ENCODE data around the gene PCNX2.

Gene PCNX2

GRCh38 chr1:232949636-232950196 is 345.8 kb downstream of the PCNX2 start:
- ChIA-PET CTCF (interaction anchor here (0.6 to 1.2 kb wide), 3 partner anchors 114 to 319 kb away, joined by 3 to 5 read pairs (median 4); no protein-coding TSS in a partner anchor), POLR2A (interaction anchor here (0.9 to 2.0 kb wide), 7 partner anchors 21 to 320 kb away, joined by 3 to 9 read pairs (median 4); partner anchors contain the start of gene SIPA1L2)
- TF ChIP-seq, protein P1, sequence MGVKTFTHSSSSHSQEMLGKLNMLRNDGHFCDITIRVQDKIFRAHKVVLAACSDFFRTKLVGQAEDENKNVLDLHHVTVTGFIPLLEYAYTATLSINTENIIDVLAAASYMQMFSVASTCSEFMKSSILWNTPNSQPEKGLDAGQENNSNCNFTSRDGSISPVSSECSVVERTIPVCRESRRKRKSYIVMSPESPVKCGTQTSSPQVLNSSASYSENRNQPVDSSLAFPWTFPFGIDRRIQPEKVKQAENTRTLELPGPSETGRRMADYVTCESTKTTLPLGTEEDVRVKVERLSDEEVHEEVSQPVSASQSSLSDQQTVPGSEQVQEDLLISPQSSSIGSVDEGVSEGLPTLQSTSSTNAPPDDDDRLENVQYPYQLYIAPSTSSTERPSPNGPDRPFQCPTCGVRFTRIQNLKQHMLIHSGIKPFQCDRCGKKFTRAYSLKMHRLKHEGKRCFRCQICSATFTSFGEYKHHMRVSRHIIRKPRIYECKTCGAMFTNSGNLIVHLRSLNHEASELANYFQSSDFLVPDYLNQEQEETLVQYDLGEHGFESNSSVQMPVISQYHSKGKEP (tag by site-specific recombination; IDR thresholded peaks at IDR 0.05), result 0 out of 2 replicates have a peak, but pooled peaks have one; percentile 22
- TF ChIP-seq ZNF660 (tag by site-specific recombination; IDR thresholded peaks at IDR 0.05) (peak; percentile 75; the same call in 1 of the 2 replicates), ZNF157 (tag by site-specific recombination; IDR thresholded peaks at IDR 0.05) (no peak), ZNF2 (tag by site-specific recombination; IDR thresholded peaks at IDR 0.05) (0 out of 2 replicates have a peak, but pooled peaks have one; percentile 39)
- TF ChIP-seq, protein P2, sequence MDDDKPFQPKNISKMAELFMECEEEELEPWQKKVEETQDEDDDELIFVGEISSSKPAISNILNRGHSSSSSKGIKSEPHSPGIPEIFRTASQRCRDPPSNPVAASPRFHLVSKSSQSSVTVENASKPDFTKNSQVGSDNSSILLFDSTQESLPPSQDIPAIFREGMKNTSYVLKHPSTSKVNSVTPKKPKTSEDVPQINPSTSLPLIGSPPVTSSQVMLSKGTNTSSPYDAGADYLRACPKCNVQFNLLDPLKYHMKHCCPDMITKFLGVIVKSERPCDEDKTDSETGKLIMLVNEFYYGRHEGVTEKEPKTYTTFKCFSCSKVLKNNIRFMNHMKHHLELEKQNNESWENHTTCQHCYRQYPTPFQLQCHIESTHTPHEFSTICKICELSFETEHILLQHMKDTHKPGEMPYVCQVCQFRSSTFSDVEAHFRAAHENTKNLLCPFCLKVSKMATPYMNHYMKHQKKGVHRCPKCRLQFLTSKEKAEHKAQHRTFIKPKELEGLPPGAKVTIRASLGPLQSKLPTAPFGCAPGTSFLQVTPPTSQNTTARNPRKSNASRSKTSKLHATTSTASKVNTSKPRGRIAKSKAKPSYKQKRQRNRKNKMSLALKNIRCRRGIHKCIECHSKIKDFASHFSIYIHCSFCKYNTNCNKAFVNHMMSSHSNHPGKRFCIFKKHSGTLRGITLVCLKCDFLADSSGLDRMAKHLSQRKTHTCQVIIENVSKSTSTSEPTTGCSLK (tag by site-specific recombination; IDR thresholded peaks at IDR 0.05), result no peak
- TF ChIP-seq, protein P3, sequence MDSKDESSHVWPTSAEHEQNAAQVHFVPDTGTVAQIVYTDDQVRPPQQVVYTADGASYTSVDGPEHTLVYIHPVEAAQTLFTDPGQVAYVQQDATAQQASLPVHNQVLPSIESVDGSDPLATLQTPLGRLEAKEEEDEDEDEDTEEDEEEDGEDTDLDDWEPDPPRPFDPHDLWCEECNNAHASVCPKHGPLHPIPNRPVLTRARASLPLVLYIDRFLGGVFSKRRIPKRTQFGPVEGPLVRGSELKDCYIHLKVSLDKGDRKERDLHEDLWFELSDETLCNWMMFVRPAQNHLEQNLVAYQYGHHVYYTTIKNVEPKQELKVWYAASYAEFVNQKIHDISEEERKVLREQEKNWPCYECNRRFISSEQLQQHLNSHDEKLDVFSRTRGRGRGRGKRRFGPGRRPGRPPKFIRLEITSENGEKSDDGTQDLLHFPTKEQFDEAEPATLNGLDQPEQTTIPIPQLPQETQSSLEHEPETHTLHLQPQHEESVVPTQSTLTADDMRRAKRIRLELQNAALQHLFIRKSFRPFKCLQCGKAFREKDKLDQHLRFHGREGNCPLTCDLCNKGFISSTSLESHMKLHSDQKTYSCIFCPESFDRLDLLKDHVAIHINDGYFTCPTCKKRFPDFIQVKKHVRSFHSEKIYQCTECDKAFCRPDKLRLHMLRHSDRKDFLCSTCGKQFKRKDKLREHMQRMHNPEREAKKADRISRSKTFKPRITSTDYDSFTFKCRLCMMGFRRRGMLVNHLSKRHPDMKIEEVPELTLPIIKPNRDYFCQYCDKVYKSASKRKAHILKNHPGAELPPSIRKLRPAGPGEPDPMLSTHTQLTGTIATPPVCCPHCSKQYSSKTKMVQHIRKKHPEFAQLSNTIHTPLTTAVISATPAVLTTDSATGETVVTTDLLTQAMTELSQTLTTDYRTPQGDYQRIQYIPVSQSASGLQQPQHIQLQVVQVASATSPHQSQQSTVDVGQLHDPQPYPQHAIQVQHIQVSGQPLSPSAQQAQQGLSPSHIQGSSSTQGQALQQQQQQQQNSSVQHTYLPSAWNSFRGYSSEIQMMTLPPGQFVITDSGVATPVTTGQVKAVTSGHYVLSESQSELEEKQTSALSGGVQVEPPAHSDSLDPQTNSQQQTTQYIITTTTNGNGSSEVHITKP (tag by site-specific recombination; IDR thresholded peaks at IDR 0.05), result peak; percentile 21; the same call in 1 of the 2 replicates
- TF ChIP-seq, protein P4, sequence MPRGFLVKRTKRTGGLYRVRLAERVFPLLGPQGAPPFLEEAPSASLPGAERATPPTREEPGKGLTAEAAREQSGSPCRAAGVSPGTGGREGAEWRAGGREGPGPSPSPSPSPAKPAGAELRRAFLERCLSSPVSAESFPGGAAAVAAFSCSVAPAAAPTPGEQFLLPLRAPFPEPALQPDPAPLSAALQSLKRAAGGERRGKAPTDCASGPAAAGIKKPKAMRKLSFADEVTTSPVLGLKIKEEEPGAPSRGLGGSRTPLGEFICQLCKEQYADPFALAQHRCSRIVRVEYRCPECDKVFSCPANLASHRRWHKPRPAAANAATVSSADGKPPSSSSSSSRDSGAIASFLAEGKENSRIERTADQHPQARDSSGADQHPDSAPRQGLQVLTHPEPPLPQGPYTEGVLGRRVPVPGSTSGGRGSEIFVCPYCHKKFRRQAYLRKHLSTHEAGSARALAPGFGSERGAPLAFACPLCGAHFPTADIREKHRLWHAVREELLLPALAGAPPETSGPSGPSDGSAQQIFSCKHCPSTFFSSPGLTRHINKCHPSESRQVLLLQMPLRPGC (tag by site-specific recombination; IDR thresholded peaks at IDR 0.05), result peak; percentile 63
- H3K4me3 ChIP-seq (ENCODE audit: low read depth, low read length), result peak overlapping the region; percentile 91
- H3K27ac ChIP-seq (ENCODE audit: extremely low read depth, low read depth, low read length), result peak overlapping the region; percentile 78
- peaks cover 0 to 3% of the 10 kb centered on the region in 2 experiments; a peak in 2 of 3 replicates for H3K36me3 ChIP-seq (ENCODE audit: control insufficient read depth in 2 of 2, insufficient read depth in 1 of 2, low read length in 2 of 2)
- H3K9me3 ChIP-seq (ENCODE audit: control insufficient read depth, insufficient read depth, low read depth, low read length), result no peaks in the 10 kb centered on the region
- peaks cover 17% of the 10 kb centered on the region for H3K4me1 ChIP-seq (ENCODE audit: control insufficient read depth, insufficient read depth, low read length)

- POLR2A ChIA-PET, result no interaction called here
- Histone ChIP-seq H3K9me3 (ENCODE audit: control insufficient read depth, insufficient read depth, low read depth, low read length) (no peaks in the 10 kb centered on the region), H3K36me3 (ENCODE audit: control insufficient read depth in 2 of 2, insufficient read depth in 1 of 2, low read length in 2 of 2) (no peaks in the 10 kb centered on the region), H3K4me3 (ENCODE audit: low read depth, low read length) (no peak overlapping the region), H3K27ac (ENCODE audit: extremely low read depth, low read depth, low read length) (no peak overlapping the region), H3K4me1 (ENCODE audit: control insufficient read depth, insufficient read depth, low read length) (no peaks in the 10 kb centered on the region)
- CTCF ChIA-PET, result interaction anchor here (1.8 kb wide), 1 partner anchor 64 kb away, joined by 5 read pairs; no protein-coding TSS in a partner anchor
- TF ChIP-seq ZBTB49 (tag by site-specific recombination; IDR thresholded peaks at IDR 0.05; ENCODE audit: low read depth), result no peak
- no peak for TF ChIP-seq ZNF530 (tag by site-specific recombination; IDR thresholded peaks at IDR 0.05; ENCODE audit: low read depth)
- TF ChIP-seq, protein P5, sequence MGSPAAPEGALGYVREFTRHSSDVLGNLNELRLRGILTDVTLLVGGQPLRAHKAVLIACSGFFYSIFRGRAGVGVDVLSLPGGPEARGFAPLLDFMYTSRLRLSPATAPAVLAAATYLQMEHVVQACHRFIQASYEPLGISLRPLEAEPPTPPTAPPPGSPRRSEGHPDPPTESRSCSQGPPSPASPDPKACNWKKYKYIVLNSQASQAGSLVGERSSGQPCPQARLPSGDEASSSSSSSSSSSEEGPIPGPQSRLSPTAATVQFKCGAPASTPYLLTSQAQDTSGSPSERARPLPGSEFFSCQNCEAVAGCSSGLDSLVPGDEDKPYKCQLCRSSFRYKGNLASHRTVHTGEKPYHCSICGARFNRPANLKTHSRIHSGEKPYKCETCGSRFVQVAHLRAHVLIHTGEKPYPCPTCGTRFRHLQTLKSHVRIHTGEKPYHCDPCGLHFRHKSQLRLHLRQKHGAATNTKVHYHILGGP (tag by site-specific recombination; IDR thresholded peaks at IDR 0.05), result no peak
- TF ChIP-seq ZNF488 (tag by site-specific recombination; IDR thresholded peaks at IDR 0.05), result no peak
- no peak for TF ChIP-seq ZNF621 (tag by site-specific recombination; IDR thresholded peaks at IDR 0.05)
- TF ChIP-seq OSR2 (tag by site-specific recombination; IDR thresholded peaks at IDR 0.05), result no peak
- no peak for TF ChIP-seq ZNF169 (tag by site-specific recombination; IDR thresholded peaks at IDR 0.05)
- TF ChIP-seq ZBTB7A (tag by site-specific recombination; IDR thresholded peaks at IDR 0.05; ENCODE audit: low read depth), result no peak
- no peak for TF ChIP-seq ZBTB6 (tag by site-specific recombination; IDR thresholded peaks at IDR 0.05)
- no peak for TF ChIP-seq ZNF24 (tag by site-specific recombination; IDR thresholded peaks at IDR 0.05)
- TF ChIP-seq ZBTB20 (tag by site-specific recombination; IDR thresholded peaks at IDR 0.05), result no peak
Measured at GRCh38 chr1:232944347-232944746, 351.2 kb downstream of the PCNX2 start.
